Esophagus mucosa (tissue), 1 donor: ENCODE results near the gene RDH11. TPM values are rescaled to one million over a fixed set of nuclear protein-coding genes. Genes with fewer than 3 reads are reported as not detected.
"Not testable (repeated sequence)": the region's sequence is repeated elsewhere in the genome, so short reads cannot be mapped to it uniquely, and the experiment has no call there.

Experiments
- ATAC-seq: fragments of 200-7000 bp; cut with Tn5 transposase; one replicate; pipeline ENCODE4 v1.9.1; 2020
- total RNA-seq: library from RNA; stranded (reverse); gene quantifications from one replicate; pipeline ENCODE4 v1.2.4, GENCODE V29; 2023
- donor health status: DM: yes; HTN: yes; CAD: no.

The RDH11 gene
- total RNA-seq, 1 donor from 2014 or later = 60.1 TPM

DNA sequence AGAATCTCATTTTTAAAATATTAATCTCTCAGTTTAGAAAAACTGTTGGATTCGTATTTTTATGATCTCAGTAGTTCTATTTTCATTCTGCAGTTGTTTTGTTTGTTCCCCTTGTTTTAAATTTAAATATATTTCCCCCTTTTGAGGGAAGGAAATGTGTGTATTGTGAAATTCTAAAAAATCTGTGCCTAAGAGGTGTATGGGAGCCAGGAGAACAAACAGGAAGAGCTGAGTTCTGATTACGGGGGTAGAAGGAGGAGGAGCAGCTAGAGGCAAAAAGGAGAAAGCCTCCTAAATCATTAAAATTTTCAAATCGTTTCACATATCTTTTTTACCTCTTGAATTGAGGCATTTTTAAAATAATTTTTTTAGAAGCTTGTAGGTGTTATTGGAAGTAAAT lies 8.4 kb upstream of the RDH11 start:
- no peak for ATAC-seq

DNA sequence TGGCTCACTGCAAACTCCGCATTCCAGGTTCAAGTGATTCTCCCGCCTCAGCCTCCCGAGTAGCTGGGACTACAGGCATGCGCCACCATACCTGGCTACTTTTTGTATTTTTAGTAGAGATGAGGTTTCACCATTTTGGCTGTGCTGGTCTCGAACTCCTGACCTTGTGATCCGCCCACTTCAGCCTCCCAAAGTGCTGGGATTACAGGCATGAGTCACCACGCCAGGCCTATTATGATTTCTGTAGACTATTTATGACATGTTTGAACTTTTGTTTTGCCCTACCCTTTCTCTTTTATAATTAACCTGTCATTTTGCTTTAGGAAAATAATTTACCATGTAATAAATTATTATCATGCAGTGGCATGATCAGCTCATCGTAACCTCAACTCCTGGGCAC lies 5.9 kb upstream of the RDH11 start, which contains the start of gene RDH12:
Gene RDH12 (plus strand): TSS at position 395 of the 400 bp plus-strand sequence. CDS start 20,757 bp downstream, outside the sequence.
- ATAC-seq = not testable (repeated sequence)

- no peak for ATAC-seq
These were observed 2.6 kb upstream of the RDH11 start for GRCh38 chr14:67698179-67698578.

GRCh38 chr14:67697006-67697405 lies 1.4 kb upstream of the RDH11 start:
- no peak for ATAC-seq

DNA sequence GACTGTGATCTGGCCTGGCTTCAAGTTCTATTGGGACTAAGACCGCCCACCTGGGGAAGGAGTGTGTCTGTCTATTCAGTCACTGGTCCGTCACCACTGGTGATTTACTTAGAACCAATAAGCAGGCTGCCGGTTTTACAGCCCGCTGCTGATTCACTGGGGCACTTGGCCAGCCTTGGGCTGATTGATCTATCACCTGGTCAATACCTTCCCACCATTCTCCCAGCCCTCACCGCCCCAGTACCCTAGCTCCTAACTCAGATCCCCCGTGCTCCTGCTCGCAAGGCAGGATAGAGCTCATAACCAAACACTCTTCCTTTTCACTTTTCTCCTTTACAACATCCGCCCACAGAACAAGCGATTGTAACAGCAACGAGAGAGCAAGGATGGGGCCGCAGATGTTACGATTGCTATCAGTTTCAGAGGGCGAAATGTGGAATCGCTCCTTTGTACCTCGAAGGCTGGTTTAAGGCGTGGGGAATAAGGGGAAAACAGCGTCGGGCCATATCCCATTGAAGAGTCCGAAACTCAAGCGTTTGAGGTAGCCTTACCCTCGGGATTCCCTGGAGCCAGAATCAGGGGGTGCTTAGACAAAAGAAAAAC lies 672 bp downstream of the RDH11 start:
- peak; percentile 91 for ATAC-seq

DNA sequence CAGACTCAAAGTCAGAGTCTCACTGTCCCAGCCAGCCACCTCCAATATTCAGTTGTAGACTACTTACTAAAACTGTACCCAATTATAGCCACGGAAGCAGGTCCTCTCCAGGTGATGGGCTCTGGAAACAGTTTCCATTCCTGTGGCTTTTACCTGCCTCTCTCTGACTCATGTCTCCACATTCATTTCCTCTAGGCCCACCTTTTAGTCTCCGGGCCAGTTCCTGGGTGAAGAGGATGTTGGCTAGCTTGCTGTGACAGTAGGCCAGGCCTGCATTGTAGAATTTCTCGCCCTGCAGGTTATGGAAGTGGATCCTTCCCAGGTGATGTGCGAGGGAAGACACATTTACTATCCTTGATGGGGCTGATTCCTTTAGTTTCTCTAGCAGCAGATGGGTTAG lies 5.6 kb downstream of the RDH11 start:
- no peak for ATAC-seq

DNA sequence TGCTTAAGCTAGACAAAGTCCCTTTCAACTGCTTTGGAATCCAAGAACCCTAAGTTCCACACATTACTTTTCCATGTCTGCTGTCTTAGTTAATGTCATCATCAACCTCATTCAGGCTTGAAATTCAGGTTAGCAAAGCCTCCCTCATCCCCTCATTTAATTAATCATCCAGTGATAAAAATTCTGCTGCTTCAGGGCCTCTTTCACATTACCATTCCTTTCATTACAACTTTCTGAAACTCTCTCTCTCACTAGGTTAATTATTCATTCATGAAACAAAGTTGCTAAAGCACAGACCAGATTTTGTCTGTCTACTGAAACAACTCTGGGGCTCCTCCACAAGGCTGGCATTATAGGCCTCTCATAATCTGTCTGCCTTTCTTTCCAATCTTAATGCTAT lies 11.7 kb downstream of the RDH11 start:
- no peak for ATAC-seq

DNA sequence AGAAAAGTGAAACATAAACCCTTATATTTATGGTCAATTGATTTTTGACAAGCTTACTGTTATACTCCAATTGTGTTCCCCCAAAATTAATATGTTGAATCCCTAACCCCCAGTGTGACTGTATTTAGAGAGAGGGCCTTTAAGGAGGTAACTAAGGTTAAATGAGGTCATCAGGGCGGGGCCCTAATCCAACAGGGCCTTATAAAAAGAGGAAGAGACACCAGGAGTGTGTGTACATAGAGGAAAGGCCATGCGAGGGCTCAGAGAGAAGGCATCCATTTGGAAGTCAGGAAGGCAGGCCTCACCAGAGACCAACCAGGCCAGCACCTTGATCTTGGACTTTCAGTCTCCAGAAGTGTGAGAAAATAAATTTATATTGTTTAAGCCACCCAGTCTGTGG lies 14.6 kb downstream of the RDH11 start:
- peak; percentile 50 for ATAC-seq

- ATAC-seq = peak; percentile 75
These were observed 15.4 kb downstream of the RDH11 start for GRCh38 chr14:67680121-67680602.

GRCh38 chr14:67679006-67679405 lies 16.6 kb downstream of the RDH11 start:
- ATAC-seq = no peak

- ATAC-seq = no peak
These were observed 20.4 kb downstream of the RDH11 start for GRCh38 chr14:67675219-67675582.

DNA sequence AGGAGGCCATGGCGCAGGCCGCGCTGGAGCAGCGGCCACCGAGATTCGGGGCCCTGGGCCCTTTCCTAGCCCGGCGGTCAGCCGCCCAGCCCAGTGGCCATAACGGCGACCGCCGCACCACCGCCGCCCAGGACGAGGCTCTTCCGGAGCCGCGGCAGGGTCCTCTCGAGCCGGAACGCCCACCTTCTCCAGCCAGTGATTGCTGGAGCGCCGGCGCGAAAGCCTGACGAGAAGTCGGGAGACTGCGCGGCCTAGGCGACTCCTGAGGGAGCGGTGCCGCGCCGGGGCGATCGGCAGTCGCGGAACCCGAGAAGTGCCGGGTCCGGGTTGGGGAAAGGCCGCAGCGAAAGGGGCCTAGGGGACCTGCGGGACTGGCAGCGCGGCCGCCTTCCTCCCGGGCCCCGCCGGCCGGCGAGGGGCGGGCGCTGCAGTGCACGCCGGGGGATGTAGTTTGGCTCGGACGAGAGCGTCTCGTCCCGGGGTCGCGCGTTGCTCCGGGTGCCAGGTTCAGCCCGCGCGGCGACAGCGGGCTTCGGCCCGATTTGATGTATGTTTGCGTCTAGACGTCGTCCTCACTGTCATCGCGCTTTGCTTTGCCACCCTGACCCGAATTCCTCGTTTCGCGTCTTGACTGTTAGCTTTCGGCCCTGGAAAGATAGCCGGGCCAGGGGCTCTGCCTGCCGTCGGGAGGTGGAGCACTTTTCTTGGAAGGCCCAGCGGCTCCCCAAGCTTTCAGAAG lies 20.9 kb downstream of the RDH11 start, which contains the start of gene VTI1B:
Gene VTI1B (minus strand): TSS at position 153 of the 739 bp plus-strand sequence. CDS start 143 bp downstream, at position 10.
- ATAC-seq = peak; percentile 82

DNA sequence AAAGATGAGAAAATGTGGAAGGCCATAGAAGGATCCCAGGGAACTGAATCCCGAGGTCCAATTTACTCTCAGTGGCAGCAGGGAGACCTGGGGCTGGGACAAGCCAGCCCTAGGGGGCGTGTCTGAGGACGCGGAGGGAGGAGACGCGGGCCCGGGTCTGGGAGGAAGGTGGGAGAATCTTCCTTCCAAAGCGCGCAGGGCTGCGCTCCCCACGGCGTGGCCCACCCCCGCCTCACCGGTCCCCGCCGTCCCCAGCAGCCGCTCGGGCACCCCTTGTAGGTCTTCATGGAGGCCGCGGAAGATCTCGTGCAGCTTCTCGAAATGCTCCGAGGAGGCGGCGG lies 21.5 kb downstream of the RDH11 start:
- ATAC-seq = peak; percentile 80

- no peak for ATAC-seq
These were observed 22.1 kb downstream of the RDH11 start for GRCh38 chr14:67673451-67673850.

DNA sequence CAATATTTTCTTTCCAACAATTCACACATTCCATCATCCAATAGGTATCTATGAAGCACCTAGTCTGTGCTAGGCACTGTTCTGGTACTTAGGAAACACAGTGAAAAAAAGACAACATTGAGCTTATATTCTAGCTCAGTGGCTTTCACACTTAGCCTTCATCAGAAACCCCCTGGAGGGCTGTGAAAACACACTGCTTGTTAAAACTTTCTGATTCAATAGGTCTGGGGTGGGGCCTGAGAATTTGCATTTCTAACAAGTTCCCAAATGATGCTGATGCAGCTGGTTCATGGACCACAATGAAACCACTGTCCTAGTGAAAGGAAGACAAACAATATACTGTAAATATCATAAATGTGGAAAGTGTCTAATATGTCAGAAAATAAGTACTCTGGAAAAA lies 27.0 kb downstream of the RDH11 start:
- no peak for ATAC-seq

DNA sequence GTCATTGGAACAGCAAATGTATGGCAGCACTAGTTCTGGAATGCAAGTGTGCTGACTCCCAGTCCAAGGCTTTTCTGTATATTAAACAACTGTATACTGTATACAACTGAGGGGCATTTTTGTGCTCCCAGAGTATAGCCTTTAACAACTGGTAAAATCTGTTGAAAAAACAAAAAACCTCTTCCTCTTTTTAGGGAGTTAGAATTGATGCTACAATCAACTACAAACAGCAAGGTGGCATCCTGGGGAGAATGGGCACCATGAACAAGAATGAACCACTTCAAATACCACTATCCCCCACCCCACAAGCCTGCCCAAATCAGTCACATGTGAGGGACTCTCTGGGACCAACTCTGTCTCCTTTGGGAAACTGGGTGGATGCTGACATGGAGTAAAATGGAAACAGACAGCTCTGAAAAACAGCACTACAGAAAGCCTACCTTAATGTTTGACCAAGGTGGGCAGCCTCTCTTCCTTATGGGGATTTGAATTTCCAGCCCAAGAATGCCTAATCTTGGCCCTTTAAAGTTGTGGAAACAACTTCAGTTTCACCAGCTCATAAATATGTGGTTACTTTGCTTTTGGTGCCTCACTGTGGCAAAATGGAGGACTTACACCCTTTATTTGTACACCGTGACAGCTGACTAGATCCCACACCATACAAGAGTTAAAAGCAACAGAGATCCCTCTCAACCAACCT lies 28.7 kb downstream of the RDH11 start:
- ATAC-seq = peak; percentile 71

DNA sequence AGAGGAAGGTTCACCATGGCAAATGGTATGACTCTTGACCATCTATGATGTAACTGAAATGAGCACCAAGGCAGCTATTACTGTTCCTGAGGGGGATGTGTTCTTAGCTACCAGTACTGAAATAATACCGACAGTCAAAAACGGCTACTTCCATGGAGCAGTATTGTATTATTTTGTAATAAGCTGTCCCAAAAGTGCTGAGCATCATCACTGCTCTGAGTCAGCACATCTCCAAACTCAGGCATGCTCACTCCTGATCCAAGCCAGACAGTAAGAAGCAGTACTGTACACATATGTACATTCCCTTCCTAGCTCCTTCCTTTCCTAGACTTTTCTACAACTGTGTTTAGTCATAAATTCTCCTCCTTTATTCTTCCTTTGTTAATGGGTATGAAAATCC lies 29.7 kb downstream of the RDH11 start:
- ATAC-seq = peak; percentile 42

GRCh38 chr14:67663633-67664032 lies 31.9 kb downstream of the RDH11 start:
- ATAC-seq = peak; percentile 71

DNA sequence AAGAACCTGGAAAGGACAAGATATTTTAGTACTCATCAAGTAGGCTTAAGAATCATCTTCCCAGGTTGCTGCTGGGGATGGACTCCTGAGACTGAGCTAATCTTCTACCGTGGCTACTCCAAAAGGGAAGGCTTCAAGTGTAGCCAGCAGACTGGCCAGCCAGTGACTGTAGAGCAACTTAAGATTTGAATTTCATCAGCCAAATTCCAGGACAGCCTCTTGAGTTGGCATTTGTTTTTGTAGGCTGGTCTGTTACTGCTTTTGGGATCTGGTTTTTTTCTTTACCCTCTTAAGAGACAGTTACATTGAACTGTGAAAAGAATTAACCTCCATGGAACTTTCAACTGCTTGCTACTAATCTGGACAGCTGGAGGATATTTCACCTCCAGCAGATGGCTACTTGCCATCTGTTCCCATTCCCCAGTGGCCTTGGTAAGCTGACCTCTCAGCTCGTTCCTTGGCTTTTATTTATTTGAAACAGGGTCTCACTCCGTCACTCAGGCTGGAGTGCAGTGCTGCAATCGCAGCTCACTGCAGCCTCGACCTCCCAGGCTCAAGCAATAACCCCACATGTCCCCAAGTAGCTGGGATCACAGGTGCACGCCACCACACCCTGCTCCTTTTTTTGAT lies 41.8 kb downstream of the RDH11 start:
- no peak for ATAC-seq

DNA sequence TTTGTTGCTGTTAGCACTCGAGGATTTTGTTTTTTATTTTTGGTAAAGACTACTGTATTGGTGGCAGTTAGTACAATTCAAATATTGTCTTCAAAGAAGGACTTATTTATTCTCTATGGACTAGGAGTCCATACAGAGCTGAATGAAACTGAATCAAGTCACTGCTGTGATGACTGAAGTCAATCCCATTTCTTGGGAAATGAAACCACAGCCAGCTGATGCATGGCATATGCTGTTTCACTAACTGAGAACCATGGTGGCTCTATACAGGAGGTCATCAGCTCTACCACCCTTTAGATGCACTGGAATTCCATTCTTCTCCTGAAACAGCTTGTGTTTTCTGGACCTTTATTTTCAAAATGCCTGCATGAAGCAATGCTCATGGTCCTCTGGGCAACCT lies 43.4 kb downstream of the RDH11 start:
- ATAC-seq = no peak

- ATAC-seq = peak; percentile 30
These were observed 44.9 kb downstream of the RDH11 start for GRCh38 chr14:67650694-67651093.

- ATAC-seq = no peak
These were observed 45.4 kb downstream of the RDH11 start for GRCh38 chr14:67650151-67650550.

GRCh38 chr14:67646131-67646530 lies 49.4 kb downstream of the RDH11 start:
- ATAC-seq = no peak
